HUES48 (cell line): ENCODE measurements around the gene MYO3B.
"Not testable (repeated sequence)": the region's sequence is repeated elsewhere in the genome, so short reads cannot be mapped to it uniquely, and the experiment has no call there.

Experiments
- H3K27ac ChIP-seq: one replicate; pipeline ENCODE4 v1.7.0; 2013; ENCODE audit warnings: low read depth, low read length, inconsistent platforms
- H3K27me3 ChIP-seq: 2 replicates; pipeline ENCODE4 v1.6.1; 2013; ENCODE audit warnings: mild to moderate bottlenecking, low read length; ENCODE audit not compliant: control insufficient read depth, insufficient read depth
- H3K36me3 ChIP-seq: 2 replicates; pipeline ENCODE4 v1.6.1; 2013; ENCODE audit warnings: low read length; ENCODE audit not compliant: control insufficient read depth, insufficient read depth
- H3K4me1 ChIP-seq: 2 replicates; pipeline ENCODE4 v1.6.1; 2013; ENCODE audit warnings: mild to moderate bottlenecking, low read length; ENCODE audit not compliant: control insufficient read depth, insufficient read depth
- H3K4me3 ChIP-seq: 2 replicates; pipeline ENCODE4 v1.5.1; 2013; ENCODE audit warnings: mild to moderate bottlenecking, low read depth, low read length
- H3K9ac ChIP-seq: 2 replicates; pipeline ENCODE4 v1.6.1; 2013; ENCODE audit warnings: mild to moderate bottlenecking, low read depth, low read length, moderate library complexity
- H3K9me3 ChIP-seq: 2 replicates; pipeline ENCODE4 v1.6.1; 2013; ENCODE audit warnings: low read length; ENCODE audit not compliant: control insufficient read depth, insufficient read depth

The MYO3B gene

GRCh38 chr2:170585067-170585466 is 407.1 kb downstream of the MYO3B start:
- Histone ChIP-seq H3K27ac (no peak overlapping the region), H3K4me1 (peaks cover 11% of the 10 kb centered on the region), H3K9ac (no peak overlapping the region), H3K4me3 (no peak overlapping the region), H3K27me3 (no peaks in the 10 kb centered on the region), H3K9me3 (no peaks in the 10 kb centered on the region), H3K36me3 (no peaks in the 10 kb centered on the region)

DNA sequence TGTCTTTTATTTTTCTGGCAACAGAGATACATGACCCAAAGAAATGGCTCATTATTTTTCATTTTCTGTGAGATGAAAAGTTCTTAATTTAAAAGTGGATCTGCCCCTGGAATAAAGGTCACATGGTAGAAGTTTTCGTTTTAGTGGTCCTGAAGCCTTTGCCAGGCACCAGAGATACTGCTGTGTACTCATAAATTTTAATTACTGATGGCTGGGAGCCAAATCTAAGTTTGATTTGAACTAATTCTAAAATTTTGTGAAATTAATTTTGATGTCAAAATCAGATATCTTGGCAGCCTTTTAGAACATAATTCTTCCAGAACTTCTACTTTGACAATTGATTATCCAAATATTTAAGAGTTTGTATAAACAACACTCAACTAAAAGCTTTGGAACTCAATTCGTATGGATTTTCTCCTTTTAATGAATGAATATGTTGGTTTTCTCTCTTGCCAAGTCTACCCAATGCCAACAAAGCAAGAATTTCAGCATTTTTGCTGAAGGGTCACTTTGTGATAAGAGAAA is 408.7 kb downstream of the MYO3B start:
- H3K4me1 ChIP-seq, result peaks cover 11% of the 10 kb centered on the region
- no peaks in the 10 kb centered on the region for H3K9me3 ChIP-seq
- no peak overlapping the region for H3K4me3 ChIP-seq
- H3K27me3 ChIP-seq, result no peaks in the 10 kb centered on the region
- no peaks in the 10 kb centered on the region for H3K36me3 ChIP-seq
- no peak overlapping the region for H3K27ac ChIP-seq
- H3K9ac ChIP-seq, result no peak overlapping the region

DNA sequence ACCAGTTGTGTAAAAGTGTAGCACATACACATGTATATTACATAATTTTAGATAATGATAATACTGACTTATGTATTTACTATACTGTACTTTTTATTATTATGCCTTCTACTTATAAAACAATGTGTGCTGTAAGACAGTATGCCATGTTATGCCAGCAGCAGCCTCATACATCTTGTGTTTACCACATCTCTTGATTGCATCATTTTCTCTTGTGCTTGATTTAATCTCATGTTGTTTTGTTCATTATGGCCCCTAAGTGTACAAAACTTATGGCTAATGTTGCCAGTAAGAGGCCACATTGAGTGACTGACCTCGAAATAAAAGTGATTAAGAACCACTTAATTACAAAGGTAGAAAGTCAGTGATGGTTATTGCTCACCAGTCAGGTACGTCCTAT is 409.2 kb downstream of the MYO3B start:
- Histone ChIP-seq H3K27me3 (no peaks in the 10 kb centered on the region), H3K36me3 (no peaks in the 10 kb centered on the region), H3K27ac (no peak overlapping the region), H3K4me1 (peaks cover 9% of the 10 kb centered on the region), H3K9ac (no peak overlapping the region), H3K9me3 (no peaks in the 10 kb centered on the region), H3K4me3 (no peak overlapping the region)

- Histone ChIP-seq H3K27ac (no peak overlapping the region), H3K4me3 (no peak overlapping the region), H3K9me3 (no peaks in the 10 kb centered on the region), H3K4me1 (peaks cover 5% of the 10 kb centered on the region; the same call in 1 of the 2 replicates), H3K36me3 (no peaks in the 10 kb centered on the region), H3K9ac (no peak overlapping the region), H3K27me3 (no peaks in the 10 kb centered on the region)
Measured at GRCh38 chr2:170587922-170588321, 410.0 kb downstream of the MYO3B start.

DNA sequence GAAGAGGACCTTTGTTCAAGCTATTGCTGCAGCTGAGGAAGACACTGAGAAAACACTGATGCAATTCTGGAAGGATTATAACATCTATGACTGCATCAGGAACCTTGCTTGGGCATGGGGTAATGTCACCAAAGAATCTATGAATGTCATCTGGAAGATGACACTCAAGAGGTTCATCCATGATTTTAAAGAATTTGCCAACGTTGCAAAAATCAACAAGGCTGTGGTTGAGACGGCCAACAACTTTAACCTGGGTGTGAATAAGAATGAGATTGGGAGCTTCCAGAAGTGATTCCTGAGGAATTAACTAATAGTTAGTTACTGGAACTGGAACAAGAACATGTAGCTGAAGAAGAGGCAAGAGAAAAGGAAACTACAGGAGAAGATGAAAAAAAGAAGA is 410.8 kb downstream of the MYO3B start:
- H3K9ac ChIP-seq, result no peak overlapping the region
- H3K36me3 ChIP-seq, result no peaks in the 10 kb centered on the region
- no peak overlapping the region for H3K27ac ChIP-seq
- no peak overlapping the region for H3K4me3 ChIP-seq
- no peaks in the 10 kb centered on the region for H3K4me1 ChIP-seq
- H3K27me3 ChIP-seq, result no peaks in the 10 kb centered on the region
- no peaks in the 10 kb centered on the region for H3K9me3 ChIP-seq

GRCh38 chr2:170596576-170596975 is 418.6 kb downstream of the MYO3B start:
- Histone ChIP-seq H3K27me3 (no peaks in the 10 kb centered on the region), H3K4me1 (no peaks in the 10 kb centered on the region), H3K9me3 (no peaks in the 10 kb centered on the region), H3K36me3 (no peaks in the 10 kb centered on the region), H3K4me3 (no peak overlapping the region), H3K27ac (no peak overlapping the region), H3K9ac (no peak overlapping the region)

DNA sequence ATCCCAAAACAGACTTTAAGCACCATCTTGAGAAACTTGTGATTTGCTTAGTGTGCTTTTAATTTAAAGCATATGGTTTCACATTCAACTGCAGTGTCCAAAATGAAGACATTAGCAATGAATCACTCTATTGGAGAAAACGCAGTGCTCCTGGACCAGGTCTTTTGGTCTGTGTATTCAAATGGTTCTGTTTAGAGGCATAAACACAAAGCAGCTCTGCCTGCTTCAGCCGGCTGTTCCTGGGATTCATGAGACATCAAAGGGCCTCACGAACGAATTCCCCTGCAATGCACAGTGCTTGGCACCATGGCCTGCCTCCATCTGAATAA is 420.1 kb downstream of the MYO3B start:
- Histone ChIP-seq H3K27ac (no peak overlapping the region), H3K36me3 (no peaks in the 10 kb centered on the region), H3K9me3 (no peaks in the 10 kb centered on the region), H3K9ac (no peak overlapping the region), H3K4me3 (no peak overlapping the region), H3K27me3 (no peaks in the 10 kb centered on the region), H3K4me1 (no peaks in the 10 kb centered on the region)

DNA sequence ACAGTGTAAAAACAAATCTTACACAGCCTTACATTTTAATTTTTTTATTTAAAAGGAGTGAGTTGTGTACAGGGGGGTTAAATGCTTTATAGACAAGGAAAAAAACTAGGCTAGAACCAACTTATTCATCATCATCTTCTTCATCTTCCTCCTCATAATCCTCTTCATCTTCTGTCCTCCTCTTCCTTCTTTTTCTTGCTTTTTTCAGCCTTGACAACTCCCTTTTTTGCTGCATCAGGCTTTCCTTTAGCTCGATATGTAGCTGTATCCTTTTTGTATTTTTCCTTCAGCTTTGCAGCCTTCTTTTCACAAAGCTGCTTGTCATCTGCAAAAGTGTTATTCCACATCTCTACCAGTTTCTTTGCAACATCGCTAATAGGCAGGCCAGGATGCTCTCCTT is 423.5 kb downstream of the MYO3B start:
- Histone ChIP-seq H3K27me3 (no peaks in the 10 kb centered on the region), H3K4me1 (no peaks in the 10 kb centered on the region), H3K4me3 (no peak overlapping the region), H3K9me3 (no peaks in the 10 kb centered on the region), H3K9ac (no peak overlapping the region), H3K27ac (no peak overlapping the region), H3K36me3 (no peaks in the 10 kb centered on the region)

GRCh38 chr2:170605862-170606261 is 427.9 kb downstream of the MYO3B start:
- Histone ChIP-seq H3K9ac (no peak overlapping the region), H3K27me3 (no peaks in the 10 kb centered on the region), H3K27ac (no peak overlapping the region), H3K9me3 (no peaks in the 10 kb centered on the region), H3K4me3 (no peak overlapping the region), H3K4me1 (no peaks in the 10 kb centered on the region), H3K36me3 (no peaks in the 10 kb centered on the region)

- Histone ChIP-seq H3K27me3 (no peaks in the 10 kb centered on the region), H3K4me1 (no peaks in the 10 kb centered on the region), H3K36me3 (no peaks in the 10 kb centered on the region), H3K4me3 (no peak overlapping the region), H3K9ac (no peak overlapping the region), H3K27ac (no peak overlapping the region), H3K9me3 (no peaks in the 10 kb centered on the region)
Measured at GRCh38 chr2:170607171-170607570, 429.2 kb downstream of the MYO3B start.

- H3K36me3 ChIP-seq, result no peaks in the 10 kb centered on the region
- H3K9me3 ChIP-seq, result 0 out of 2 replicates have a peak, but pooled peaks cover 2% of the 10 kb centered on the region
- no peak overlapping the region for H3K9ac ChIP-seq
- no peak overlapping the region for H3K27ac ChIP-seq
- no peaks in the 10 kb centered on the region for H3K27me3 ChIP-seq
- H3K4me3 ChIP-seq, result no peak overlapping the region
- no peaks in the 10 kb centered on the region for H3K4me1 ChIP-seq
Measured at GRCh38 chr2:170610615-170611014, 432.7 kb downstream of the MYO3B start.

DNA sequence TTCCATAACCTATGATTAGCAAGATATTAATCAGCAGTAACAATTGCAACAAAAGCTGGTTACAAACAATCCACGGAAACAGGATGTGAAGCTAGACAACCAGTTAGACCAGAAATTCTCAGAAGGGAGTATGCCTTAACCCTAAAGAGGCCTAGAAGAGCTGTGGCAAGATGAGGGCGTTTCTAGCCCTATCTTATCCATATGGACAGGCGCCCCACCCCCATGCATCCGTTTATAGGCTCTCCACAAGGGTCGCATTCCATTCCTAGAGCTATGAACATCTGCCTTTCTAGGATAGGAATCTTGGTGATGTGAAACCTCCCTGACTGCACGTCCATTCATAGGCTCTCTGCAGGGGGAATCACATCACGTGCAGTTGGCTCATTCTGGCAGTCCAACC is 441.0 kb downstream of the MYO3B start:
- H3K4me3 ChIP-seq, H3K36me3 ChIP-seq, H3K9ac ChIP-seq, H3K4me1 ChIP-seq, H3K27me3 ChIP-seq, H3K27ac ChIP-seq: not testable (repeated sequence)
- peaks cover 10% of the 10 kb centered on the region; the same call in 1 of the 2 replicates for H3K9me3 ChIP-seq
